Astrocyte (in vitro differentiated cells and primary cell): ENCODE data around the gene TOLLIP. TPM values are rescaled to one million over a fixed set of nuclear protein-coding genes. Genes with fewer than 3 reads are reported as not detected.
"Not testable (repeated sequence)": the region's sequence is repeated elsewhere in the genome, so short reads cannot be mapped to it uniquely, and the experiment has no call there.

ENCODE experiments used
- DNase-seq: peaks from one replicate; pipeline ENCODE4 v3.0.0-alpha.2; 2010; ENCODE audit warnings: low read depth
- FAIRE-seq: peaks from 2 replicates; lab custom pipeline; 2011; peaks lifted over from hg19 to GRCh38; lab: Jason Lieb, UNC
- H2AFZ ChIP-seq: 2 replicates; pipeline ENCODE4 v1.6.0; 2012; ENCODE audit warnings: low read depth, low read length, inconsistent platforms
- H3K27ac ChIP-seq: 2 replicates; pipeline ENCODE4 v1.5.1; 2011; ENCODE audit warnings: low read depth, low read length, inconsistent platforms
- H3K27me3 ChIP-seq: 2 replicates; pipeline ENCODE4 v1.6.0; 2011; ENCODE audit warnings: low read length, inconsistent platforms; ENCODE audit not compliant: insufficient read depth
- H3K36me3 ChIP-seq: 2 replicates; pipeline ENCODE4 v1.5.1; 2011; ENCODE audit warnings: low read length, inconsistent platforms; ENCODE audit not compliant: insufficient read depth
- H3K4me1 ChIP-seq: 2 replicates; pipeline ENCODE4 v1.5.1; 2011; ENCODE audit warnings: low read length, inconsistent platforms; ENCODE audit not compliant: insufficient read depth
- H3K4me2 ChIP-seq: 2 replicates; pipeline ENCODE4 v1.6.0; 2012; ENCODE audit warnings: low read length, inconsistent platforms
- H3K4me3 ChIP-seq: 2 replicates; pipeline ENCODE4 v1.5.1; 2011; ENCODE audit warnings: low read depth, mild to moderate bottlenecking, low read length, inconsistent platforms; ENCODE audit not compliant: insufficient read depth
- H3K79me2 ChIP-seq: 2 replicates; pipeline ENCODE4 v1.6.0; 2012; ENCODE audit warnings: mild to moderate bottlenecking, low read length, inconsistent platforms; ENCODE audit not compliant: insufficient read depth
- H3K9ac ChIP-seq: 2 replicates; pipeline ENCODE4 v1.6.0; 2012; ENCODE audit warnings: mild to moderate bottlenecking, low read length, inconsistent platforms
- H3K9me3 ChIP-seq: 2 replicates; pipeline ENCODE4 v1.5.1; 2012; ENCODE audit warnings: low read depth, mild to moderate bottlenecking, low read length, inconsistent platforms; ENCODE audit not compliant: insufficient read depth
- H4K20me1 ChIP-seq: 2 replicates; pipeline ENCODE4 v1.6.0; 2012; ENCODE audit warnings: low read length, inconsistent platforms; ENCODE audit not compliant: insufficient read depth
- H3K27ac Mint-ChIP-seq: one replicate; pipeline ENCODE4 v1.8.0; 2021; ENCODE audit warnings: mild to moderate bottlenecking, mixed read lengths; ENCODE audit not compliant: unreplicated experiment
- H3K27me3 Mint-ChIP-seq: one replicate; pipeline ENCODE4 v1.8.0; 2021; ENCODE audit warnings: low read depth, mixed read lengths; ENCODE audit not compliant: unreplicated experiment
- H3K36me3 Mint-ChIP-seq: one replicate; pipeline ENCODE4 v1.8.0; 2021; ENCODE audit warnings: low read depth, mixed read lengths; ENCODE audit not compliant: unreplicated experiment
- H3K4me1 Mint-ChIP-seq: one replicate; pipeline ENCODE4 v1.8.0; 2021; ENCODE audit warnings: low read depth, mixed read lengths; ENCODE audit not compliant: unreplicated experiment
- H3K4me3 Mint-ChIP-seq: one replicate; pipeline ENCODE4 v1.8.0; 2021; ENCODE audit warnings: mild to moderate bottlenecking, moderate library complexity, mixed read lengths; ENCODE audit not compliant: unreplicated experiment
- H3K9me3 Mint-ChIP-seq: one replicate; pipeline ENCODE4 v1.8.0; 2021; ENCODE audit warnings: mild to moderate bottlenecking, mixed read lengths; ENCODE audit not compliant: unreplicated experiment
- CTCF ChIP-seq: IDR thresholded peaks from 2 replicates; pipeline ENCODE4 v1.5.1; 2011; ENCODE audit warnings: low read depth, mild to moderate bottlenecking, inconsistent platforms, low read length, moderate library complexity; ENCODE audit not compliant: insufficient read depth
- EZH2 ChIP-seq: IDR thresholded peaks from 2 replicates; pipeline ENCODE4 v1.6.1; 2012; ENCODE audit warnings: mild to moderate bottlenecking, low read length, inconsistent platforms; ENCODE audit not compliant: insufficient read depth
- total RNA-seq: library from RNA; stranded (reverse); gene quantifications from 2 replicates; pipeline ENCODE4 v1.2.1, GENCODE V29; 2021

TOLLIP gene
- total RNA-seq, 1 donor from 2014 or later: 46.4 TPM

GRCh38 chr11:1348146-1348795, 38.8 kb upstream of the TOLLIP start:
- Mint-ChIP-seq H3K4me1 (no peaks in the 10 kb centered on the region), H3K4me3 (no peak overlapping the region), H3K9me3 (no peaks in the 10 kb centered on the region), H3K27me3 (peaks cover 23% of the 10 kb centered on the region), H3K27ac (no peak overlapping the region), H3K36me3 (no peaks in the 10 kb centered on the region)
- DNase-seq: no peak
- H3K79me2 ChIP-seq: no peaks in the 10 kb centered on the region
- H3K4me3 ChIP-seq: no peak overlapping the region
- H3K36me3 ChIP-seq: no peaks in the 10 kb centered on the region
- no peak overlapping the region for H3K4me2 ChIP-seq
- no peaks in the 10 kb centered on the region for H3K4me1 ChIP-seq
- no peaks in the 10 kb centered on the region for H3K9me3 ChIP-seq
- no peak for TF ChIP-seq EZH2
- TF ChIP-seq CTCF: no peak
- H3K27ac ChIP-seq: no peak overlapping the region
- no peak for FAIRE-seq
- H4K20me1 ChIP-seq: no peaks in the 10 kb centered on the region
- H3K9ac ChIP-seq: no peak overlapping the region
- peaks cover 8% of the 10 kb centered on the region for H3K27me3 ChIP-seq
- H2AFZ ChIP-seq: no peak overlapping the region

GRCh38 chr11:1347411-1347999, 38.1 kb upstream of the TOLLIP start:
- not testable (repeated sequence) for H3K9me3 Mint-ChIP-seq, H3K27ac ChIP-seq, H3K36me3 Mint-ChIP-seq, H3K27ac Mint-ChIP-seq, H3K4me1 Mint-ChIP-seq, H3K4me3 Mint-ChIP-seq, H3K79me2 ChIP-seq, H3K9me3 ChIP-seq, H2AFZ ChIP-seq, H3K4me2 ChIP-seq, DNase-seq, H3K9ac ChIP-seq, H4K20me1 ChIP-seq, H3K4me3 ChIP-seq, H3K36me3 ChIP-seq, H3K27me3 ChIP-seq, FAIRE-seq, H3K4me1 ChIP-seq
- peaks cover 21% of the 10 kb centered on the region for H3K27me3 Mint-ChIP-seq

GRCh38 chr11:1346669-1347390, 37.4 kb upstream of the TOLLIP start:
- Mint-ChIP-seq H3K36me3 (no peaks in the 10 kb centered on the region), H3K4me3 (no peak overlapping the region), H3K27me3 (peaks cover 21% of the 10 kb centered on the region), H3K9me3 (no peaks in the 10 kb centered on the region), H3K4me1 (no peaks in the 10 kb centered on the region), H3K27ac (no peak overlapping the region)
- DNase-seq: no peak
- H2AFZ ChIP-seq: no peak overlapping the region
- H3K4me3 ChIP-seq: no peak overlapping the region
- H3K4me2 ChIP-seq: no peak overlapping the region
- TF ChIP-seq CTCF (no peak), EZH2 (no peak)
- H3K9ac ChIP-seq: no peak overlapping the region
- FAIRE-seq: no peak
- H3K27ac ChIP-seq: no peak overlapping the region
- H3K27me3 ChIP-seq: peaks cover 8% of the 10 kb centered on the region
- H3K79me2 ChIP-seq: no peaks in the 10 kb centered on the region
- no peaks in the 10 kb centered on the region for H3K4me1 ChIP-seq
- H3K9me3 ChIP-seq: no peaks in the 10 kb centered on the region
- H3K36me3 ChIP-seq: no peaks in the 10 kb centered on the region
- no peaks in the 10 kb centered on the region for H4K20me1 ChIP-seq
